H9 (cell line): ENCODE results near the gene MME. TPM values are rescaled to one million over a fixed set of nuclear protein-coding genes. Genes with fewer than 3 reads are reported as not detected.

ENCODE experiments used
- DNase-seq: peaks from one replicate; pipeline ENCODE4 v3.0.0-alpha.2; 2017
- H2AFZ ChIP-seq: one replicate; pipeline ENCODE4 v1.6.1; 2013; ENCODE audit warnings: mild to moderate bottlenecking, low read length, control low read depth, moderate library complexity
- H2AK5ac ChIP-seq: 2 replicates; pipeline ENCODE4 v1.6.1; 2013; ENCODE audit warnings: low read length, control low read depth, mixed read lengths; ENCODE audit not compliant: insufficient read length
- H2BK120ac ChIP-seq: one replicate; pipeline ENCODE4 v1.6.1; 2013; ENCODE audit warnings: low read depth, mild to moderate bottlenecking, low read length, control low read depth, inconsistent platforms; ENCODE audit not compliant: poor library complexity, severe bottlenecking
- H2BK12ac ChIP-seq: 2 replicates; pipeline ENCODE4 v1.6.1; 2013; ENCODE audit warnings: low read length, control low read depth, mixed read lengths, low read depth; ENCODE audit not compliant: insufficient read length
- H2BK15ac ChIP-seq: 2 replicates; pipeline ENCODE4 v1.6.1; 2013; ENCODE audit warnings: low read depth, low read length, control low read depth
- H2BK20ac ChIP-seq: one replicate; pipeline ENCODE4 v1.6.1; 2013; ENCODE audit warnings: low read depth, mild to moderate bottlenecking, low read length, control low read depth, inconsistent platforms; ENCODE audit not compliant: poor library complexity, severe bottlenecking
- H2BK5ac ChIP-seq: 2 replicates; pipeline ENCODE4 v1.6.1; 2013; ENCODE audit warnings: low read length, control low read depth, mixed read lengths; ENCODE audit not compliant: insufficient read length
- H3K14ac ChIP-seq: 2 replicates; pipeline ENCODE4 v1.6.1; 2013; ENCODE audit warnings: low read length, control low read depth; ENCODE audit not compliant: insufficient read depth
- H3K18ac ChIP-seq: 2 replicates; pipeline ENCODE4 v1.6.1; 2013; ENCODE audit warnings: low read depth, mild to moderate bottlenecking, mixed read lengths, low read length, control low read depth; ENCODE audit not compliant: insufficient read length
- H3K23ac ChIP-seq: 2 replicates; pipeline ENCODE4 v1.6.1; 2013; ENCODE audit warnings: low read length, control low read depth, mixed read lengths, low read depth; ENCODE audit not compliant: insufficient read length
- H3K23me2 ChIP-seq: 2 replicates; pipeline ENCODE4 v1.6.1; 2013; ENCODE audit warnings: low read depth, mild to moderate bottlenecking, mixed read lengths, low read length, control low read depth; ENCODE audit not compliant: insufficient read length, poor library complexity, severe bottlenecking
- H3K27ac ChIP-seq: 2 replicates; pipeline ENCODE4 v1.5.1; 2013; ENCODE audit warnings: low read length, control low read depth, mixed read lengths, low read depth; ENCODE audit not compliant: insufficient read length
- H3K27me3 ChIP-seq: 2 replicates; pipeline ENCODE4 v1.6.1; 2013; ENCODE audit warnings: low read length, control low read depth, inconsistent platforms; ENCODE audit not compliant: insufficient read depth
- H3K4ac ChIP-seq: 2 replicates; pipeline ENCODE4 v1.6.1; 2013; ENCODE audit warnings: low read depth, mild to moderate bottlenecking, control low read depth, inconsistent platforms, low read length, moderate library complexity
- H3K4me1 ChIP-seq: 2 replicates; pipeline ENCODE4 v1.6.1; 2013; ENCODE audit warnings: low read length, control low read depth, inconsistent platforms; ENCODE audit not compliant: insufficient read depth
- H3K4me2 ChIP-seq: 2 replicates; pipeline ENCODE4 v1.6.1; 2013; ENCODE audit warnings: low read length, control low read depth, mixed read lengths; ENCODE audit not compliant: insufficient read length, insufficient read depth
- H3K56ac ChIP-seq: 2 replicates; pipeline ENCODE4 v1.6.1; 2013; ENCODE audit warnings: low read depth, mild to moderate bottlenecking, mixed read lengths, low read length, control low read depth; ENCODE audit not compliant: insufficient read length
- H3K79me1 ChIP-seq: 2 replicates; pipeline ENCODE4 v1.6.1; 2013; ENCODE audit warnings: low read depth, mild to moderate bottlenecking, moderate library complexity, low read length, control low read depth, inconsistent platforms; ENCODE audit not compliant: insufficient read depth, poor library complexity, severe bottlenecking
- H3K79me2 ChIP-seq: 2 replicates; pipeline ENCODE4 v1.6.1; 2013; ENCODE audit warnings: low read length, control low read depth, inconsistent platforms; ENCODE audit not compliant: insufficient read depth
- H3K9ac ChIP-seq: 2 replicates; pipeline ENCODE4 v1.6.1; 2013; ENCODE audit warnings: low read length, control low read depth, mixed read lengths; ENCODE audit not compliant: insufficient read length; ENCODE audit errors: extremely low read depth
- H3K9me3 ChIP-seq: one replicate; pipeline ENCODE4 v1.6.1; 2013; ENCODE audit warnings: low read depth, low read length, inconsistent platforms; ENCODE audit not compliant: control insufficient read depth
- H3T11ph ChIP-seq: one replicate; pipeline ENCODE4 v1.6.1; 2013; ENCODE audit warnings: mild to moderate bottlenecking, low read length, control low read depth, inconsistent platforms
- H4K20me1 ChIP-seq: one replicate; pipeline ENCODE4 v1.6.1; 2013; ENCODE audit not compliant: control insufficient read depth, insufficient read length, insufficient read depth
- H4K5ac ChIP-seq: 2 replicates; pipeline ENCODE4 v1.6.1; 2013; ENCODE audit warnings: low read depth, mild to moderate bottlenecking, mixed read lengths, low read length, control low read depth; ENCODE audit not compliant: insufficient read length
- H4K8ac ChIP-seq: replicated peaks from 2 replicates; pipeline ENCODE4 v1.6.1; 2013; ENCODE audit warnings: low read length, control low read depth, mixed read lengths, low read depth; ENCODE audit not compliant: insufficient read length
- H4K91ac ChIP-seq: 2 replicates; pipeline ENCODE4 v1.6.1; 2013; ENCODE audit warnings: low read depth, mild to moderate bottlenecking, moderate library complexity, mixed read lengths, low read length, control low read depth; ENCODE audit not compliant: insufficient read length
- H3K27ac Mint-ChIP-seq, 3 experiments: 2 replicates in 2 of 3; 3 replicates in 1 of 3; pipeline ENCODE4 v1.8.0; 2020 to 2021; ENCODE audit warnings: mixed read lengths in 3 of 3, mild to moderate bottlenecking in 1 of 3, moderate library complexity in 1 of 3
- H3K27me3 Mint-ChIP-seq: 2 replicates; pipeline ENCODE4 v1.8.0; 2021; ENCODE audit warnings: low read depth, mild to moderate bottlenecking, moderate library complexity, mixed read lengths
- H3K36me3 Mint-ChIP-seq, 3 experiments: 2 replicates in 2 of 3; 3 replicates in 1 of 3; pipeline ENCODE4 v1.8.0; 2020 to 2021; ENCODE audit warnings: low read depth in 3 of 3, mixed read lengths in 3 of 3; ENCODE audit not compliant: insufficient read depth in 1 of 3
- H3K4me1 Mint-ChIP-seq, 2 experiments: 2 replicates each; pipeline ENCODE4 v1.8.0; 2020; ENCODE audit warnings: mixed read lengths in 2 of 2
- H3K4me3 Mint-ChIP-seq, 2 experiments: 2 replicates in 1 of 2; 3 replicates in 1 of 2; pipeline ENCODE4 v1.8.0; 2020 to 2021; ENCODE audit warnings: mild to moderate bottlenecking in 2 of 2, mixed read lengths in 2 of 2, moderate library complexity in 1 of 2
- H3K9me3 Mint-ChIP-seq, 2 experiments: 2 replicates in 1 of 2; 3 replicates in 1 of 2; pipeline ENCODE4 v1.8.0; 2020; ENCODE audit warnings: mild to moderate bottlenecking in 2 of 2, mixed read lengths in 2 of 2, moderate library complexity in 1 of 2
- CTCF ChIP-seq: fragments of 200-600 bp; sonication (generic); conservative IDR thresholded peaks from 3 replicates; pipeline ENCODE4 v1.8.0; 2021; ENCODE audit warnings: antibody characterized with exemption, mild to moderate bottlenecking
- total RNA-seq: library from RNA; stranded (reverse); gene quantifications from 2 replicates; pipeline ENCODE4 v1.2.1, GENCODE V29; 2021

The MME gene
- total RNA-seq, 1 experiment from 2014 or later = 16.4 TPM

GRCh38 chr3:155031186-155031585, 48.9 kb upstream of the MME start:
- Histone ChIP-seq H3K79me1 (no peaks in the 10 kb centered on the region), H3K23ac (no peak overlapping the region), H4K5ac (no peak overlapping the region), H3K23me2 (no peaks in the 10 kb centered on the region), H3K56ac (no peak overlapping the region), H3K9ac (no peak overlapping the region), H3K14ac (no peak overlapping the region), H3K9me3 (peaks cover 10% of the 10 kb centered on the region), H3K27ac (no peak overlapping the region), H4K91ac (no peak overlapping the region), H3K79me2 (no peaks in the 10 kb centered on the region), H2BK120ac (no peak overlapping the region), H3K4me1 (peaks cover 2% of the 10 kb centered on the region; the same call in 1 of the 2 replicates), H2BK15ac (no peak overlapping the region), H2BK12ac (no peak overlapping the region), H3K18ac (no peak overlapping the region), H2AFZ (no peak overlapping the region), H2BK20ac (no peak overlapping the region), H3T11ph (no peak overlapping the region), H4K20me1 (no peaks in the 10 kb centered on the region), H3K4ac (no peak overlapping the region), H2AK5ac (no peak overlapping the region), H2BK5ac (no peak overlapping the region), H3K4me2 (no peak overlapping the region), H3K27me3 (no peaks in the 10 kb centered on the region), H4K8ac (no peak overlapping the region)
- no peak overlapping the region for H3K4me3 Mint-ChIP-seq
- H3K27me3 Mint-ChIP-seq = no peaks in the 10 kb centered on the region; the same call in 1 of the 2 replicates
- H3K9me3 Mint-ChIP-seq = peaks cover 12 to 20% of the 10 kb centered on the region in 2 experiments
- no peak for DNase-seq
- peak overlapping the region in 1 of 3 experiments; percentile 48; a peak in 2 of 7 replicates for H3K27ac Mint-ChIP-seq
- H3K4me1 Mint-ChIP-seq = peaks cover 33 to 36% of the 10 kb centered on the region in 2 experiments
- TF ChIP-seq CTCF = no peak
- peaks cover 7 to 26% (median 10%) of the 10 kb centered on the region in 3 experiments for H3K36me3 Mint-ChIP-seq
